HepG2 (cell line): ENCODE results near the gene G6PC2. TPM values are rescaled to one million over a fixed set of nuclear protein-coding genes. Genes with fewer than 3 reads are reported as not detected.

Experiments
- ATAC-seq: fragments of 200-7000 bp; cut with Tn5 transposase; 3 replicates; pipeline ENCODE4 v1.9.1; 2020; ENCODE audit warnings: mild to moderate bottlenecking, moderate library complexity
- BruUV-seq: library from RNA; stranded (reverse); fragments of 400-500 nt; replicated peaks from 2 replicates; lab custom pipeline; 2021; lab: Mats Ljungman, UMichigan
- CTCF ChIA-PET: fragments of 300-600 bp; formaldehyde crosslinking; extraction: SDS; loops from one replicate; lab custom pipeline; 2021; ENCODE audit warnings: low total read pairs, inconsistent platforms, low intra/inter-chr PET ratio; lab: Yijun Ruan, JAX
- POLR2A ChIA-PET: fragments of 350-600 bp; sonication (Branson Sonifier 250); formaldehyde crosslinking; loops from one replicate; lab custom pipeline; 2020; ENCODE audit warnings: antibody characterized with exemption, inconsistent platforms; lab: Yijun Ruan, JAX
- DNase-seq: peaks from one replicate; pipeline ENCODE4 v3.0.0-alpha.2; 2015; ENCODE audit warnings: low spot score
- FAIRE-seq: peaks from 3 replicates; lab custom pipeline; 2011; peaks lifted over from hg19 to GRCh38; lab: Jason Lieb, UNC
- H2AFZ ChIP-seq: one replicate; pipeline ENCODE4 v1.6.1; 2011; ENCODE audit warnings: low read length, inconsistent platforms
- H3K27ac ChIP-seq: fragments of 300-600 bp; 3 replicates; pipeline ENCODE4 v1.8.0; 2011; ENCODE audit warnings: mixed run types, mild to moderate bottlenecking, mixed read lengths, low read length, inconsistent platforms; ENCODE audit not compliant: insufficient read depth; ENCODE audit errors: extremely low read length
- H3K27me3 ChIP-seq, 2 experiments: fragments of 200-600 bp in 1 of 2; 2 replicates in 1 of 2; 3 replicates in 1 of 2; pipeline versions ENCODE4 v1.6.0 to v1.8.0; 2011; ENCODE audit warnings: low read length in 2 of 2, mild to moderate bottlenecking in 2 of 2, moderate library complexity in 2 of 2, inconsistent platforms in 1 of 2; ENCODE audit not compliant: insufficient read depth in 2 of 2, control insufficient read depth in 1 of 2
- H3K36me3 ChIP-seq, 2 experiments: fragments of 200-600 bp in 1 of 2; replicated peaks in 1 of 2; 2 replicates in 1 of 2; 3 replicates in 1 of 2; pipeline versions ENCODE4 v1.5.1 to v1.8.0; 2011; ENCODE audit warnings: low read length in 2 of 2, inconsistent platforms in 1 of 2; ENCODE audit not compliant: insufficient read depth in 2 of 2, control insufficient read depth in 1 of 2
- H3K4me1 ChIP-seq: 2 replicates; pipeline ENCODE4 v1.5.1; 2012; ENCODE audit warnings: low read length, inconsistent platforms; ENCODE audit not compliant: insufficient read depth
- H3K4me2 ChIP-seq: 2 replicates; pipeline ENCODE4 v1.6.0; 2011; ENCODE audit warnings: low read depth, low read length, inconsistent platforms
- H3K4me3 ChIP-seq, 3 experiments: fragments of 200-600 bp in 1 of 3; sonication (generic), shearing (Covaris generic) in 1 of 3; replicated peaks in 1 of 3; 2 replicates each; pipeline ENCODE4 v1.5.1; 2011 to 2016; ENCODE audit warnings: low read length in 3 of 3, inconsistent platforms in 2 of 3, low read depth in 2 of 3, mild to moderate bottlenecking in 2 of 3, control low read depth in 1 of 3, mixed read lengths in 1 of 3; ENCODE audit not compliant: insufficient read depth in 1 of 3
- H3K79me2 ChIP-seq: one replicate; pipeline ENCODE4 v1.6.1; 2011; ENCODE audit warnings: low read length, inconsistent platforms; ENCODE audit not compliant: insufficient read depth
- H3K9ac ChIP-seq: 2 replicates; pipeline ENCODE4 v1.6.0; 2011; ENCODE audit warnings: mild to moderate bottlenecking, low read depth, low read length, inconsistent platforms; ENCODE audit not compliant: insufficient read depth
- H3K9me3 ChIP-seq: 2 replicates; pipeline ENCODE4 v1.5.1; 2012; ENCODE audit warnings: mild to moderate bottlenecking, low read length
- H4K20me1 ChIP-seq: 2 replicates; pipeline ENCODE4 v1.6.0; 2011; ENCODE audit warnings: inconsistent platforms, mild to moderate bottlenecking, low read length, moderate library complexity; ENCODE audit not compliant: insufficient read depth
- EZH2 ChIP-seq: conservative IDR thresholded peaks from 2 replicates; pipeline ENCODE4 v1.6.1; 2012; ENCODE audit warnings: mild to moderate bottlenecking, low read depth, low read length, moderate library complexity
- FLYWCH1 ChIP-seq: sonication (generic); formaldehyde crosslinking; IDR thresholded peaks from 2 replicates; pipeline ENCODE4 v1.8.1; 2023; ENCODE audit warnings: mild to moderate bottlenecking, missing genetic modification reagents
- FOXA1 ChIP-seq, 2 experiments: fragments of 450-650 bp in 1 of 2; sonication (generic) in 1 of 2; formaldehyde crosslinking in 1 of 2; IDR thresholded peaks; 2 replicates each; pipeline versions ENCODE4 v1.4.0 to v1.6.1; 2016 to 2020; ENCODE audit warnings: missing genetic modification reagents in 1 of 2
- MEIS1 ChIP-seq: sonication (generic); formaldehyde crosslinking; IDR thresholded peaks from 2 replicates; pipeline ENCODE4 v1.9.0; 2021; ENCODE audit warnings: mild to moderate bottlenecking, missing genetic modification reagents, moderate library complexity, borderline replicate concordance
- ZBTB3 ChIP-seq: sonication (generic); formaldehyde crosslinking; IDR thresholded peaks from 2 replicates; pipeline ENCODE4 v1.4.0; 2020; ENCODE audit warnings: low read depth, mild to moderate bottlenecking, moderate library complexity, missing genetic modification reagents, borderline replicate concordance
- ZFP36 ChIP-seq: fragments of 150-350 bp; IDR thresholded peaks from 2 replicates; pipeline ENCODE4 v1.6.1; 2018; ENCODE audit warnings: borderline replicate concordance, low read length, low read depth; ENCODE audit not compliant: partially characterized antibody
- ZFP36L1 ChIP-seq: sonication (generic); formaldehyde crosslinking; IDR thresholded peaks from 2 replicates; pipeline ENCODE4 v1.8.0; 2022; ENCODE audit warnings: mild to moderate bottlenecking, missing genetic modification reagents, moderate library complexity
- ZKSCAN8 ChIP-seq: IDR thresholded peaks from 2 replicates; pipeline ENCODE4 v1.6.1; 2016; ENCODE audit warnings: borderline replicate concordance, missing genetic modification reagents, missing compliant biosample characterization
- ZNF33A ChIP-seq: sonication (generic); formaldehyde crosslinking; IDR thresholded peaks from 2 replicates; pipeline ENCODE4 v1.5.1; 2020; ENCODE audit warnings: missing genetic modification reagents, mild to moderate bottlenecking, moderate library complexity, borderline replicate concordance
- ZNF776 ChIP-seq: sonication (generic); formaldehyde crosslinking; IDR thresholded peaks from 2 replicates; pipeline ENCODE4 v1.4.0; 2020; ENCODE audit warnings: mild to moderate bottlenecking, missing genetic modification reagents
- WGBS: methylation state at CpG from one replicate; pipeline ENCODE4 v1.1.6; 2017; ENCODE audit warnings: low lambda C conversion rate; 5-methylcytosine and 5-hydroxymethylcytosine counted together
- in situ Hi-C: cut with HindIII; loops from 2 replicates; pipeline ENCODE4 v1.10.0; 2017; ENCODE audit warnings: low pct_unique_long_range_greater_than_20kb; ENCODE audit not compliant: extremely low pct_ligation_motif_present
- intact Hi-C: fragments of 100-400 bp; cut with micrococcal nuclease; formaldehyde crosslinking; loops from one replicate; pipeline ENCODE4 v1.10.0; 2022; ENCODE audit not compliant: unreplicated experiment
- polyA plus RNA-seq, 8 experiments: library from polyadenylated mRNA; depleted of rRNA in 3 of 8; stranded (reverse) in 7 of 8; unstranded in 1 of 8; fragments of >200 nt; fragmentation: Illumina TruSeq in 4 of 8; extraction: Trizol in 4 of 8; gene quantifications; 2 replicates each; pipeline versions ENCODE4 v1.2.1 to v1.2.3, GENCODE V29; 2011 to 2016; ENCODE audit warnings: low read depth in 4 of 8, missing spikeins in 1 of 8, mixed read lengths in 1 of 8; ENCODE audit not compliant: insufficient read depth in 1 of 8
- total RNA-seq, 5 experiments: library from RNA; depleted of rRNA; stranded (reverse); fragments of >200 nt; fragmentation: Illumina TruSeq; extraction: Trizol; gene quantifications; 2 replicates each; pipeline ENCODE4 v1.2.3, GENCODE V29; 2016; ENCODE audit warnings: low read depth in 1 of 5
- TF ChIP-seq, protein P1 (sequence below): sonication (generic); formaldehyde crosslinking; IDR thresholded peaks from 2 replicates; pipeline ENCODE4 v1.5.0; 2020; ENCODE audit warnings: missing genetic modification reagents
- TF ChIP-seq, protein P2 (sequence below), 2 experiments: IDR thresholded peaks; 2 replicates each; pipeline ENCODE4 v1.6.1; 2011 to 2012; ENCODE audit warnings: low read length in 2 of 2, borderline replicate concordance in 1 of 2, low read depth in 1 of 2, mild to moderate bottlenecking in 1 of 2, moderate library complexity in 1 of 2

Gene G6PC2
- total and polyA plus RNA-seq, 2 of the 13 experiments (the other 11 are each of a cell fraction or from before 2014, with no cell fraction given), result not detected

DNA sequence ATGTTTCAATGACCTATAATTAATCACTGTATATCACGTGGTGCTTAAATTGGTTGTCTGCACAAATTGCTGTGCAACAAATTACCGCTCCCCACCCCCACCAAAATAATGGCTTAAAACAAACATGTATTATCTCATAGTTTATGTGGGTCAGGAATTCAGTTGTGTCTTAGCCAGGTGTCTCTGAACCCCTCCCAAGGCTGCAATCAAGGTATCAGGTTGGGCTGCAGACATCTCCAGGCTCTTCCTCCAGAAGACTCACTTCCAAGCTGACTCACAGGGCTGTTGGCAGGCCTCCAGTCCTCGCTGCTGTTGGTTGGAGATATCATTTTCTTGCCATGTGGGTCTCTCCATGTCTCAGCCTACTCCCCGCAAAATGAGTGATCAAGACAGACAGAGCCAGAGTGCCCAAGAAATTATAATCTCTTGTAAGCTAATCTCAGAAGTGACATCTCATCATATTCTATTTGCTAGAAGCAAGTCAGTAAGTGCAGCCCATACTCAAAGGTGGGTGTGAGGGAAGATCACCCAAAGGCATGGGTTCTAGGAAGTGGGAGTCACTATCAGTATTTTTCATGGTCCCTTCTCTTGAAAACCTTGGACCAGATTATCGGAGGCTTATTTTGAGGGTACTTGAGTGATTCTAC is 49.3 kb upstream of the G6PC2 start (continued):
- no peak for TF ChIP-seq EZH2

DNA sequence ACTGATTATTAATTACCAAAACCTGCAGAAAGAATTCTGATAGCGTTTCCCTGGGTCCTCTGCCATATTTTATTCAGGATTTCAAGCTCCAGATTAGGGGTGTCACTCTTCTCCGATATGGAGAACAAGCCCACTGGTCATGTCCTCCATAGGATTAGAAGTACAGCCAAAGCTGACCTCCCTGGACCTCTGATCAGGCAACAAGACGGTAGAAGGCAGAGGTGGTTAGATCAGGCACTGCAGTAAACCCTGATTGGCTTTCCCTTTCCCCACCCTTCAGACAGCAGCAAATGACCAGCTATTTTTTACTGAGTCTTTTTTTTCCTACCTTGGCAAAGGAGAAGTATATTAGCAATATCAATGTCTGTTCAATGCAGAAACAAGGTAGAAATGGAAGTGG is 48.6 kb upstream of the G6PC2 start:
- TF ChIP-seq ZNF33A (CRISPR knock-in tag), result no peak
- TF ChIP-seq ZBTB3 (CRISPR knock-in tag), result no peak
- no peak for TF ChIP-seq ZKSCAN8 (CRISPR knock-in tag)
- TF ChIP-seq, protein P1, sequence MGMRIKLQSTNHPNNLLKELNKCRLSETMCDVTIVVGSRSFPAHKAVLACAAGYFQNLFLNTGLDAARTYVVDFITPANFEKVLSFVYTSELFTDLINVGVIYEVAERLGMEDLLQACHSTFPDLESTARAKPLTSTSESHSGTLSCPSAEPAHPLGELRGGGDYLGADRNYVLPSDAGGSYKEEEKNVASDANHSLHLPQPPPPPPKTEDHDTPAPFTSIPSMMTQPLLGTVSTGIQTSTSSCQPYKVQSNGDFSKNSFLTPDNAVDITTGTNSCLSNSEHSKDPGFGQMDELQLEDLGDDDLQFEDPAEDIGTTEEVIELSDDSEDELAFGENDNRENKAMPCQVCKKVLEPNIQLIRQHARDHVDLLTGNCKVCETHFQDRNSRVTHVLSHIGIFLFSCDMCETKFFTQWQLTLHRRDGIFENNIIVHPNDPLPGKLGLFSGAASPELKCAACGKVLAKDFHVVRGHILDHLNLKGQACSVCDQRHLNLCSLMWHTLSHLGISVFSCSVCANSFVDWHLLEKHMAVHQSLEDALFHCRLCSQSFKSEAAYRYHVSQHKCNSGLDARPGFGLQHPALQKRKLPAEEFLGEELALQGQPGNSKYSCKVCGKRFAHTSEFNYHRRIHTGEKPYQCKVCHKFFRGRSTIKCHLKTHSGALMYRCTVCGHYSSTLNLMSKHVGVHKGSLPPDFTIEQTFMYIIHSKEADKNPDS (CRISPR knock-in tag), result no peak
- no peak for TF ChIP-seq FOXA1 (IDR thresholded peaks at IDR 0.05)
- no peak for TF ChIP-seq FOXA1 (CRISPR knock-in tag; IDR thresholded peaks at IDR 0.05)
- TF ChIP-seq, protein P2, sequence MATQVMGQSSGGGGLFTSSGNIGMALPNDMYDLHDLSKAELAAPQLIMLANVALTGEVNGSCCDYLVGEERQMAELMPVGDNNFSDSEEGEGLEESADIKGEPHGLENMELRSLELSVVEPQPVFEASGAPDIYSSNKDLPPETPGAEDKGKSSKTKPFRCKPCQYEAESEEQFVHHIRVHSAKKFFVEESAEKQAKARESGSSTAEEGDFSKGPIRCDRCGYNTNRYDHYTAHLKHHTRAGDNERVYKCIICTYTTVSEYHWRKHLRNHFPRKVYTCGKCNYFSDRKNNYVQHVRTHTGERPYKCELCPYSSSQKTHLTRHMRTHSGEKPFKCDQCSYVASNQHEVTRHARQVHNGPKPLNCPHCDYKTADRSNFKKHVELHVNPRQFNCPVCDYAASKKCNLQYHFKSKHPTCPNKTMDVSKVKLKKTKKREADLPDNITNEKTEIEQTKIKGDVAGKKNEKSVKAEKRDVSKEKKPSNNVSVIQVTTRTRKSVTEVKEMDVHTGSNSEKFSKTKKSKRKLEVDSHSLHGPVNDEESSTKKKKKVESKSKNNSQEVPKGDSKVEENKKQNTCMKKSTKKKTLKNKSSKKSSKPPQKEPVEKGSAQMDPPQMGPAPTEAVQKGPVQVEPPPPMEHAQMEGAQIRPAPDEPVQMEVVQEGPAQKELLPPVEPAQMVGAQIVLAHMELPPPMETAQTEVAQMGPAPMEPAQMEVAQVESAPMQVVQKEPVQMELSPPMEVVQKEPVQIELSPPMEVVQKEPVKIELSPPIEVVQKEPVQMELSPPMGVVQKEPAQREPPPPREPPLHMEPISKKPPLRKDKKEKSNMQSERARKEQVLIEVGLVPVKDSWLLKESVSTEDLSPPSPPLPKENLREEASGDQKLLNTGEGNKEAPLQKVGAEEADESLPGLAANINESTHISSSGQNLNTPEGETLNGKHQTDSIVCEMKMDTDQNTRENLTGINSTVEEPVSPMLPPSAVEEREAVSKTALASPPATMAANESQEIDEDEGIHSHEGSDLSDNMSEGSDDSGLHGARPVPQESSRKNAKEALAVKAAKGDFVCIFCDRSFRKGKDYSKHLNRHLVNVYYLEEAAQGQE (IDR thresholded peaks at IDR 0.05; ENCODE audit: borderline replicate concordance in 1 of 2, low read depth in 1 of 2, low read length in 2 of 2), result no peak
- TF ChIP-seq MEIS1 (CRISPR knock-in tag), result no peak
- no peak for TF ChIP-seq ZFP36L1 (CRISPR knock-in tag)
- TF ChIP-seq ZNF776, result no peak
- TF ChIP-seq FLYWCH1 (CRISPR knock-in tag), result no peak
- TF ChIP-seq ZFP36, result no peak
- no peak overlapping the region for H3K27ac ChIP-seq
- H3K4me3 ChIP-seq, result no peak overlapping the region
- CTCF ChIA-PET, result no interaction called here
- no peak overlapping the region for H3K9ac ChIP-seq
- H3K79me2 ChIP-seq, result no peaks in the 10 kb centered on the region
- intact Hi-C loops (no loop called here), in situ Hi-C loops (no loop called here)
- H3K36me3 ChIP-seq, result peaks cover 0 to 1% of the 10 kb centered on the region in 2 experiments; a peak in 2 of 5 replicates
- ATAC-seq (no peak), DNase-seq (no peak), FAIRE-seq (no peak)
- H3K9me3 ChIP-seq, result no peaks in the 10 kb centered on the region
- no peak overlapping the region for H3K4me2 ChIP-seq
- 43% methylated on average over 3 of the region's 3 CpGs for WGBS
- H3K27me3 ChIP-seq, result no peaks in the 10 kb centered on the region
- peaks cover 23% of the 10 kb centered on the region for H3K4me1 ChIP-seq
- POLR2A ChIA-PET, result no interaction called here
- H2AFZ ChIP-seq, result no peak overlapping the region
- BruUV-seq, result no TSS peak
- H4K20me1 ChIP-seq, result no peaks in the 10 kb centered on the region
